HepG2 (cell line): ENCODE data around the gene CCDC57. TPM values are rescaled to one million over a fixed set of nuclear protein-coding genes. Genes with fewer than 3 reads are reported as not detected.

Source experiments
- ATAC-seq: fragments of 200-7000 bp; cut with Tn5 transposase; 3 replicates; pipeline ENCODE4 v1.9.1; 2020; ENCODE audit warnings: mild to moderate bottlenecking, moderate library complexity
- BruUV-seq: library from RNA; stranded (reverse); fragments of 400-500 nt; replicated peaks from 2 replicates; lab custom pipeline; 2021; lab: Mats Ljungman, UMichigan
- CTCF ChIA-PET: fragments of 300-600 bp; formaldehyde crosslinking; extraction: SDS; loops from one replicate; lab custom pipeline; 2021; ENCODE audit warnings: low total read pairs, inconsistent platforms, low intra/inter-chr PET ratio; lab: Yijun Ruan, JAX
- POLR2A ChIA-PET: fragments of 350-600 bp; sonication (Branson Sonifier 250); formaldehyde crosslinking; loops from one replicate; lab custom pipeline; 2020; ENCODE audit warnings: antibody characterized with exemption, inconsistent platforms; lab: Yijun Ruan, JAX
- DNase-seq: peaks from one replicate; pipeline ENCODE4 v3.0.0-alpha.2; 2015; ENCODE audit warnings: low spot score
- FAIRE-seq: peaks from 3 replicates; lab custom pipeline; 2011; peaks lifted over from hg19 to GRCh38; lab: Jason Lieb, UNC
- H2AFZ ChIP-seq: one replicate; pipeline ENCODE4 v1.6.1; 2011; ENCODE audit warnings: low read length, inconsistent platforms
- H3K27ac ChIP-seq: fragments of 300-600 bp; 3 replicates; pipeline ENCODE4 v1.8.0; 2011; ENCODE audit warnings: mixed run types, mild to moderate bottlenecking, mixed read lengths, low read length, inconsistent platforms; ENCODE audit not compliant: insufficient read depth; ENCODE audit errors: extremely low read length
- H3K27me3 ChIP-seq, 2 experiments: fragments of 200-600 bp in 1 of 2; 2 replicates in 1 of 2; 3 replicates in 1 of 2; pipeline versions ENCODE4 v1.6.0 to v1.8.0; 2011; ENCODE audit warnings: low read length in 2 of 2, mild to moderate bottlenecking in 2 of 2, moderate library complexity in 2 of 2, inconsistent platforms in 1 of 2; ENCODE audit not compliant: insufficient read depth in 2 of 2, control insufficient read depth in 1 of 2
- H3K36me3 ChIP-seq, 2 experiments: fragments of 200-600 bp in 1 of 2; replicated peaks in 1 of 2; 2 replicates in 1 of 2; 3 replicates in 1 of 2; pipeline versions ENCODE4 v1.5.1 to v1.8.0; 2011; ENCODE audit warnings: low read length in 2 of 2, inconsistent platforms in 1 of 2; ENCODE audit not compliant: insufficient read depth in 2 of 2, control insufficient read depth in 1 of 2
- H3K4me1 ChIP-seq: 2 replicates; pipeline ENCODE4 v1.5.1; 2012; ENCODE audit warnings: low read length, inconsistent platforms; ENCODE audit not compliant: insufficient read depth
- H3K4me2 ChIP-seq: 2 replicates; pipeline ENCODE4 v1.6.0; 2011; ENCODE audit warnings: low read depth, low read length, inconsistent platforms
- H3K4me3 ChIP-seq, 3 experiments: fragments of 200-600 bp in 1 of 3; sonication (generic), shearing (Covaris generic) in 1 of 3; replicated peaks in 1 of 3; 2 replicates each; pipeline ENCODE4 v1.5.1; 2011 to 2016; ENCODE audit warnings: low read length in 3 of 3, inconsistent platforms in 2 of 3, low read depth in 2 of 3, mild to moderate bottlenecking in 2 of 3, control low read depth in 1 of 3, mixed read lengths in 1 of 3; ENCODE audit not compliant: insufficient read depth in 1 of 3
- H3K79me2 ChIP-seq: one replicate; pipeline ENCODE4 v1.6.1; 2011; ENCODE audit warnings: low read length, inconsistent platforms; ENCODE audit not compliant: insufficient read depth
- H3K9ac ChIP-seq: 2 replicates; pipeline ENCODE4 v1.6.0; 2011; ENCODE audit warnings: mild to moderate bottlenecking, low read depth, low read length, inconsistent platforms; ENCODE audit not compliant: insufficient read depth
- H3K9me3 ChIP-seq: 2 replicates; pipeline ENCODE4 v1.5.1; 2012; ENCODE audit warnings: mild to moderate bottlenecking, low read length
- H4K20me1 ChIP-seq: 2 replicates; pipeline ENCODE4 v1.6.0; 2011; ENCODE audit warnings: inconsistent platforms, mild to moderate bottlenecking, low read length, moderate library complexity; ENCODE audit not compliant: insufficient read depth
- AHR ChIP-seq: IDR thresholded peaks from 2 replicates; pipeline ENCODE4 v1.6.1; 2018; ENCODE audit warnings: missing genetic modification reagents, missing compliant biosample characterization
- HDAC1 ChIP-seq: sonication (generic); formaldehyde crosslinking; IDR thresholded peaks from 2 replicates; pipeline ENCODE4 v1.5.1; 2020; ENCODE audit warnings: mild to moderate bottlenecking, missing genetic modification reagents
- HNF4G ChIP-seq, 2 experiments: sonication (generic) in 1 of 2; formaldehyde crosslinking in 1 of 2; IDR thresholded peaks; 2 replicates each; pipeline versions ENCODE4 v1.4.0 to v1.6.1; 2011 to 2020; ENCODE audit warnings: borderline replicate concordance in 2 of 2, low read depth in 2 of 2, mild to moderate bottlenecking in 2 of 2, low read length in 1 of 2, missing genetic modification reagents in 1 of 2, moderate library complexity in 1 of 2
- HNRNPK ChIP-seq: fragments of 200-400 bp; formaldehyde crosslinking; IDR thresholded peaks from 2 replicates; pipeline ENCODE4 v1.6.1; 2018; ENCODE audit warnings: low read length, low read depth, moderate library complexity, mild to moderate bottlenecking; ENCODE audit not compliant: poor library complexity, severe bottlenecking
- HNRNPLL ChIP-seq: fragments of 200-400 bp; formaldehyde crosslinking; IDR thresholded peaks from 2 replicates; pipeline ENCODE4 v1.6.1; 2017; ENCODE audit warnings: mild to moderate bottlenecking, low read depth, low read length; ENCODE audit not compliant: poor library complexity, severe bottlenecking
- KAT7 ChIP-seq: IDR thresholded peaks from 2 replicates; pipeline ENCODE4 v1.6.1; 2018; ENCODE audit warnings: borderline replicate concordance, missing compliant biosample characterization
- KLF15 ChIP-seq: sonication (generic); formaldehyde crosslinking; IDR thresholded peaks from 2 replicates; pipeline ENCODE4 v1.8.1; 2023; ENCODE audit warnings: borderline replicate concordance, mild to moderate bottlenecking, inconsistent platforms, missing genetic modification reagents, mixed read lengths
- PTBP1 ChIP-seq: fragments of 200-400 bp; formaldehyde crosslinking; IDR thresholded peaks from 2 replicates; pipeline ENCODE4 v1.6.1; 2018; ENCODE audit warnings: low read length, low read depth; ENCODE audit not compliant: poor library complexity, severe bottlenecking
- REL ChIP-seq: sonication (generic); formaldehyde crosslinking; conservative IDR thresholded peaks from 2 replicates; pipeline ENCODE4 v1.8.0; 2022; ENCODE audit warnings: mild to moderate bottlenecking, missing genetic modification reagents, moderate library complexity
- TRIM22 ChIP-seq: fragments of 450-650 bp; IDR thresholded peaks from 2 replicates; pipeline ENCODE4 v1.6.1; 2017
- USF2 ChIP-seq, 2 experiments: sonication (generic) in 1 of 2; formaldehyde crosslinking in 1 of 2; IDR thresholded peaks; 2 replicates each; pipeline versions ENCODE4 v1.5.1 to v1.6.1; 2011 to 2020; ENCODE audit warnings: borderline replicate concordance in 1 of 2, low read depth in 1 of 2, low read length in 1 of 2, mild to moderate bottlenecking in 1 of 2, missing genetic modification reagents in 1 of 2, moderate library complexity in 1 of 2
- ZFAT ChIP-seq: sonication (generic); formaldehyde crosslinking; conservative IDR thresholded peaks from 2 replicates; pipeline ENCODE4 v1.8.1; 2023; ENCODE audit warnings: missing genetic modification reagents, inconsistent platforms
- ZFP36L2 ChIP-seq: sonication (generic); formaldehyde crosslinking; IDR thresholded peaks from 2 replicates; pipeline ENCODE4 v1.4.0; 2020; ENCODE audit warnings: missing genetic modification reagents
- ZKSCAN5 ChIP-seq: sonication (generic); formaldehyde crosslinking; IDR thresholded peaks from 2 replicates; pipeline ENCODE4 v1.5.1; 2020; ENCODE audit warnings: mild to moderate bottlenecking, missing genetic modification reagents
- ZMYM2 ChIP-seq: sonication (generic); formaldehyde crosslinking; IDR thresholded peaks from 2 replicates; pipeline ENCODE4 v1.8.0; 2022; ENCODE audit warnings: mild to moderate bottlenecking, missing genetic modification reagents
- ZMYM4 ChIP-seq: sonication (generic); formaldehyde crosslinking; IDR thresholded peaks from 2 replicates; pipeline ENCODE4 v1.8.1; 2023; ENCODE audit warnings: mild to moderate bottlenecking, missing genetic modification reagents
- ZNF256 ChIP-seq: sonication (generic); formaldehyde crosslinking; conservative IDR thresholded peaks from 2 replicates; pipeline ENCODE4 v1.4.0; 2020; ENCODE audit warnings: missing genetic modification reagents
- ZNF333 ChIP-seq: sonication (generic); formaldehyde crosslinking; IDR thresholded peaks from 2 replicates; pipeline ENCODE4 v1.4.0; 2020; ENCODE audit warnings: mild to moderate bottlenecking, missing genetic modification reagents, borderline replicate concordance
- ZNF777 ChIP-seq: sonication (generic); formaldehyde crosslinking; IDR thresholded peaks from 2 replicates; pipeline ENCODE4 v1.4.0; 2020; ENCODE audit warnings: missing genetic modification reagents
- ZNF790 ChIP-seq: sonication (generic); formaldehyde crosslinking; IDR thresholded peaks from 2 replicates; pipeline ENCODE4 v1.8.0; 2022; ENCODE audit warnings: missing genetic modification reagents, mild to moderate bottlenecking, borderline replicate concordance
- WGBS: methylation state at CpG from one replicate; pipeline ENCODE4 v1.1.6; 2017; ENCODE audit warnings: low lambda C conversion rate; 5-methylcytosine and 5-hydroxymethylcytosine counted together
- in situ Hi-C: cut with HindIII; loops from 2 replicates; pipeline ENCODE4 v1.10.0; 2017; ENCODE audit warnings: low pct_unique_long_range_greater_than_20kb; ENCODE audit not compliant: extremely low pct_ligation_motif_present
- intact Hi-C: fragments of 100-400 bp; cut with micrococcal nuclease; formaldehyde crosslinking; loops from one replicate; pipeline ENCODE4 v1.10.0; 2022; ENCODE audit not compliant: unreplicated experiment
- polyA plus RNA-seq, 8 experiments: library from polyadenylated mRNA; depleted of rRNA in 3 of 8; stranded (reverse) in 7 of 8; unstranded in 1 of 8; fragments of >200 nt; fragmentation: Illumina TruSeq in 4 of 8; extraction: Trizol in 4 of 8; gene quantifications; 2 replicates each; pipeline versions ENCODE4 v1.2.1 to v1.2.3, GENCODE V29; 2011 to 2016; ENCODE audit warnings: low read depth in 4 of 8, missing spikeins in 1 of 8, mixed read lengths in 1 of 8; ENCODE audit not compliant: insufficient read depth in 1 of 8
- total RNA-seq, 5 experiments: library from RNA; depleted of rRNA; stranded (reverse); fragments of >200 nt; fragmentation: Illumina TruSeq; extraction: Trizol; gene quantifications; 2 replicates each; pipeline ENCODE4 v1.2.3, GENCODE V29; 2016; ENCODE audit warnings: low read depth in 1 of 5

The CCDC57 gene
- total and polyA plus RNA-seq, 2 of the 13 experiments (the other 11 are each of a cell fraction or from before 2014, with no cell fraction given) = 59.3 to 59.9 TPM

GRCh38 chr17:82105417-82105881, 107.2 kb downstream of the CCDC57 start:
- peaks cover 79% of the 10 kb centered on the region for H3K4me1 ChIP-seq
- no peaks in the 10 kb centered on the region for H4K20me1 ChIP-seq
- FAIRE-seq = no peak
- POLR2A ChIA-PET = interaction anchor here (0.5 to 5.9 kb wide), 25 partner anchors 7 to 675 kb away, joined by 3 to 61 read pairs (median 5); partner anchors contain the start of genes CENPX, DCXR, DUS1L and FASN
- BruUV-seq = no TSS peak
- H3K36me3 ChIP-seq = no peaks in the 10 kb centered on the region
- CTCF ChIA-PET = interaction anchor here (2.6 kb wide), 1 partner anchor 48 kb away, joined by 16 read pairs; no protein-coding TSS in a partner anchor
- WGBS = 39% methylated on average over 13 of the region's 13 CpGs
- H3K4me3 ChIP-seq = peak overlapping the region; percentile 56 to 82 (median 57)
- no peak for ATAC-seq
- H3K79me2 ChIP-seq = peaks cover 16% of the 10 kb centered on the region
- intact Hi-C loops = loop anchor here (10.0 kb wide), 1 partner anchor 129 kb away; no protein-coding TSS in a partner anchor
- DNase-seq = no peak
- H3K27ac ChIP-seq = peak overlapping the region; percentile 72
- in situ Hi-C loops = no loop called here
- no peaks in the 10 kb centered on the region for H3K9me3 ChIP-seq
- H2AFZ ChIP-seq = no peak overlapping the region
- H3K9ac ChIP-seq = peak overlapping the region; percentile 78
- peak overlapping the region; percentile 95 for H3K4me2 ChIP-seq
- H3K27me3 ChIP-seq = no peaks in the 10 kb centered on the region
- TF ChIP-seq PTBP1 = peak; percentile 84
- 0 out of 2 replicates have a peak, but pooled peaks have one; percentile 26 for TF ChIP-seq ZMYM4 (CRISPR knock-in tag)
- peak; percentile 55; the same call in 1 of the 2 replicates for TF ChIP-seq REL (CRISPR knock-in tag)
- no peak for TF ChIP-seq ZNF790 (CRISPR knock-in tag)
- TF ChIP-seq TRIM22 = no peak
- peak; percentile 12; the same call in 1 of the 2 replicates for TF ChIP-seq HDAC1 (CRISPR knock-in tag)
- TF ChIP-seq USF2 (IDR thresholded peaks at IDR 0.05; ENCODE audit: low read depth, low read length) = no peak
- peak; percentile 50 for TF ChIP-seq USF2 (CRISPR knock-in tag; IDR thresholded peaks at IDR 0.05; ENCODE audit: borderline replicate concordance)
- TF ChIP-seq HNRNPK = no peak
- TF ChIP-seq ZNF333 = peak; percentile 5; the same call in 1 of the 2 replicates
- peak; percentile 22; the same call in 1 of the 2 replicates for TF ChIP-seq ZKSCAN5 (CRISPR knock-in tag)
- peak; percentile 11 for TF ChIP-seq HNRNPLL
- no peak for TF ChIP-seq ZFP36L2 (CRISPR knock-in tag)
- no peak for TF ChIP-seq ZNF256 (CRISPR knock-in tag)
- TF ChIP-seq HNF4G (IDR thresholded peaks at IDR 0.05; ENCODE audit: borderline replicate concordance, low read depth, low read length) = no peak
- TF ChIP-seq HNF4G (CRISPR knock-in tag; IDR thresholded peaks at IDR 0.05; ENCODE audit: borderline replicate concordance, low read depth) = no peak
- TF ChIP-seq ZFAT (CRISPR knock-in tag) = no peak
- no peak for TF ChIP-seq KAT7 (CRISPR knock-in tag)
- no peak for TF ChIP-seq ZNF777 (CRISPR knock-in tag)
- no peak for TF ChIP-seq AHR (CRISPR knock-in tag)
- TF ChIP-seq ZMYM2 (CRISPR knock-in tag) = no peak
- no peak for TF ChIP-seq KLF15 (CRISPR knock-in tag)
